GM19328 (cell line): ENCODE results near the gene OR4A16.

Experiments used
- ATAC-seq: cut with Tn5 transposase; IDR thresholded peaks from one replicate; pipeline ENCODE4 v1.9.1; 2021; ENCODE audit warnings: mild to moderate bottlenecking, moderate library complexity; ENCODE audit not compliant: unreplicated experiment

Gene OR4A16, protein sequence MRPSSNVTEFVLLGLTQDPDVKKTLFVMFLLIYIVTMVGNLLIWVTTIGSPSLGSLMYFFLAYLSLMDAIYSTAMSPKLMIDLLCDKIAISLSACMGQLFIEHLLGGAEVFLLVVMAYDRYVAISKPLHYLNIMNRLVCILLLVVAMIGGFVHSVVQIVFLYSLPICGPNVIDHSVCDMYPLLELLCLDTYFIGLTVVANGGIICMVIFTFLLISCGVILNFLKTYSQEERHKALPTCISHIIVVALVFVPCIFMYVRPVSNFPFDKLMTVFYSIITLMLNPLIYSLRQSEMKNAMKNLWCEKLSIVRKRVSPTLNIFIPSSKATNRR

DNA sequence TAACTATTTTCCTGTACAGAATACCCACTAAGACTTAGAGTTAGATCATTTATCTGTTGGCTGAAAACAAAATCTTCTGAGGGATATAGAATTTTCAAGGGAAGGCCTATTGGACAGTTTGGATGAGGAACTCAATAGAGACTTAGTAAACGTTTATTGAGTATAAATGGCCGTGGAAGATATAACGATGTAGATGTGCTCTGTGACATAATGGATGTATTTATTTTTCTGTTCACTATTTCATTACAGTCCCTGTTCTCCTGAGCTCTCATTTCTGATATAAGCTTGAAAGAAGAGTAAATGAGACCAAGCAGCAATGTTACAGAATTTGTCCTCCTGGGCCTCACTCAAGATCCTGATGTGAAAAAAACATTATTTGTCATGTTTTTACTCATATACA is at the start of gene OR4A16:
Gene OR4A16, plus strand, starts transcription at position 301 of the 400 bp plus-strand sequence. Its CDS starts 0 bp downstream, at position 301.
- no peak for ATAC-seq

DNA sequence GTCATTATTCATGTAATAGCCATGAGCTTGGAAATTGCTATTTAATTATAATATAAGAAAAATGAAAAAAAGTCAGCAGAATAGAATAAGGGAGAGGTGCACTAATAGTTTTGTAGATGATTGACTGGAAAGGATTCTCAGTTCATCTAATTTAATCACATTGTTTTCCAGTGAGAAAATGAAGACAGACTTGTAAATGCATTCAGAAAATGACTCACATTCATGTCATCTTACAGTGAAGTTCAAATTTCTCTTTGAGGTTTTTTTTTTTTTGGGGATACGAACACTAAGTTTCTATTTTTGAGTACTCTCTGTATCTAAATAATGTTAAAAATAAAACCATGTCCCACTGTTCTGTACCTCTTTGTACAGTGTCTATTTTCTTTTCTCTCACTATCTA is 18.5 kb upstream of the OR4A16 start:
- no peak for ATAC-seq

- no peak for ATAC-seq
These were observed 2.3 kb downstream of the OR4A16 start for GRCh38 chr11:55345306-55345705.

GRCh38 chr11:55349032-55349431 is 6.0 kb downstream of the OR4A16 start:
- no peak for ATAC-seq

DNA sequence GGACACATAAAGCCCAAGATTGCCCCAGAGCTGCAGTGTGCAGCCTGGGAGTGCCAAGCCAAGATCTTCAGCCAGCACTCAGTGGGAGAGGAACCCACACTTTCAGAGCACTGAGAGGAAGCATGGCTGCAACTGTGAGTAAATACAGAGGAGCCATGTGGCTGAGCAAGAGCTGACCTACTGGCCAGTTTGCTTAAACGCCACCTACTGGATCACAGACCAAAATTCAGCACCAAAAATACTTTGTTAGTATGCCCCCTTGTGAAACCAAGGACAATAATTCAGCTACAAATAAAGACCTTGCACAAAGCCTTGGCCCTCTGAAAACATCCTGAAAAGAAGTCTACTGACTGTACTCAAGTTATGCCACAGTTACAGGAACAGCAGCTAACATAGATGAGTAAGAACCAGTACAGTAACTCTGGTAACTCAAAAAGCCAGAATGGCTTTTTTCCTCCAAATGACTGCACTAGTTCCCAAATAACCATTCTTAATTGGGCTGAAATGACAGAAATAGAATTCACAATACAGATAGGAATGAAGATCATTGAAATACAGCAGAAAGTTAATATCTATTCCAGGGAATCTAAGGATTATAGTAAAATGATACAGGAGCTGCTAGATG is 14.7 kb downstream of the OR4A16 start:
- no peak for ATAC-seq

GRCh38 chr11:55367674-55368073 is 24.7 kb downstream of the OR4A16 start, which contains the start of gene OR4A15:
Gene OR4A15 (plus strand): TSS chr11:55367974. CDS start chr11:55367974, 0 bp downstream.
- ATAC-seq = no peak
